GM12878 (cell line): ENCODE results near the gene LGI1. TPM values are rescaled to one million over a fixed set of nuclear protein-coding genes. Genes with fewer than 3 reads are reported as not detected.
A peak's percentile ranks its signal among the peaks of the same experiment; 100 is the strongest.

Experiments used
- ATAC-seq: fragments of 200-7000 bp; cut with Tn5 transposase; 3 replicates; pipeline ENCODE4 v1.9.1; 2020; ENCODE audit warnings: mild to moderate bottlenecking, moderate library complexity
- BruUV-seq: library from RNA; stranded (reverse); fragments of 400-500 nt; replicated peaks from 2 replicates; lab custom pipeline; 2021; lab: Mats Ljungman, UMichigan
- CTCF ChIA-PET: fragments of 300-600 bp; sonication (Branson Sonifier 250); formaldehyde crosslinking; extraction: SDS; loops from one replicate; lab custom pipeline; 2021; ENCODE audit warnings: inconsistent platforms; lab: Yijun Ruan, JAX
- POLR2A ChIA-PET: fragments of 350-600 bp; formaldehyde crosslinking; extraction: SDS; loops from one replicate; lab custom pipeline; 2021; ENCODE audit warnings: inconsistent platforms; lab: Charles Lee
- RAD21 ChIA-PET: fragments of 300-600 bp; sonication (Branson Sonifier 250); formaldehyde crosslinking; loops from one replicate; lab custom pipeline; 2023; ENCODE audit warnings: antibody characterized with exemption; ENCODE audit not compliant: unreplicated experiment; lab: Charles Lee
- SMC1A ChIA-PET: fragments of 300-600 bp; sonication (Branson Sonifier 250); formaldehyde crosslinking; loops from one replicate; lab custom pipeline; 2023; ENCODE audit not compliant: unreplicated experiment, uncharacterized antibody; lab: Charles Lee
- DNase-seq: peaks from one replicate; pipeline ENCODE4 v3.0.0-alpha.2; 2011; ENCODE audit warnings: low read depth, low spot score
- FAIRE-seq: peaks from 3 replicates; lab custom pipeline; 2011; peaks lifted over from hg19 to GRCh38; lab: Jason Lieb, UNC
- H2AFZ ChIP-seq: 2 replicates; pipeline ENCODE4 v1.6.0; 2011; ENCODE audit warnings: low read depth, low read length, control low read depth; ENCODE audit not compliant: control insufficient read depth
- H3K27ac ChIP-seq: 2 replicates; pipeline ENCODE4 v1.5.1; 2011; ENCODE audit warnings: control low read depth; ENCODE audit not compliant: control insufficient read depth, insufficient read depth
- H3K27me3 ChIP-seq, 2 experiments: replicated peaks in 1 of 2; 2 replicates each; pipeline versions ENCODE4 v1.6.0 to v1.6.1; 2011; ENCODE audit warnings: low read length in 1 of 2; ENCODE audit not compliant: control insufficient read depth in 2 of 2, insufficient read depth in 2 of 2
- H3K36me3 ChIP-seq, 2 experiments: 2 replicates each; pipeline ENCODE4 v1.5.1; 2011; ENCODE audit warnings: low read length in 1 of 2; ENCODE audit not compliant: control insufficient read depth in 2 of 2, insufficient read depth in 2 of 2
- H3K4me1 ChIP-seq: 2 replicates; pipeline ENCODE4 v1.6.1; 2011; ENCODE audit warnings: mild to moderate bottlenecking, low read length, moderate library complexity, mixed read lengths; ENCODE audit not compliant: control insufficient read depth, insufficient read depth
- H3K4me2 ChIP-seq: 2 replicates; pipeline ENCODE4 v1.6.0; 2011; ENCODE audit warnings: control low read depth; ENCODE audit not compliant: control insufficient read depth, insufficient read depth
- H3K4me3 ChIP-seq: fragments of 200-600 bp; sonication (generic); 2 replicates; pipeline ENCODE4 v1.5.1; 2016
- H3K79me2 ChIP-seq: 2 replicates; pipeline ENCODE4 v1.6.0; 2011; ENCODE audit warnings: low read length; ENCODE audit not compliant: control insufficient read depth, insufficient read depth
- H3K9ac ChIP-seq: 2 replicates; pipeline ENCODE4 v1.8.0; 2011; ENCODE audit warnings: low read length, control low read depth, mixed read lengths; ENCODE audit not compliant: control insufficient read depth, insufficient read depth
- H3K9me3 ChIP-seq: replicated peaks from 3 replicates; pipeline ENCODE4 v1.5.1; 2011; ENCODE audit warnings: mild to moderate bottlenecking, low read length; ENCODE audit not compliant: control insufficient read depth, insufficient read depth
- H4K20me1 ChIP-seq: 2 replicates; pipeline ENCODE4 v1.6.0; 2011; ENCODE audit not compliant: control insufficient read depth, insufficient read depth
- BMI1 ChIP-seq: fragments of 450-650 bp; IDR thresholded peaks from 2 replicates; pipeline ENCODE4 v1.6.1; 2016; ENCODE audit warnings: mild to moderate bottlenecking, moderate library complexity, borderline replicate concordance
- CTCF ChIP-seq, 3 experiments: IDR thresholded peaks in 2 of 3; conservative IDR thresholded peaks in 1 of 3; 2 replicates each; pipeline ENCODE4 v1.5.1; 2011; ENCODE audit warnings: low read depth in 3 of 3, low read length in 3 of 3, mild to moderate bottlenecking in 3 of 3, control low read depth in 2 of 3, moderate library complexity in 2 of 3, inconsistent platforms in 1 of 3, mixed read lengths in 1 of 3; ENCODE audit not compliant: control insufficient read depth in 2 of 3, insufficient read depth in 1 of 3; ENCODE audit errors: extremely low read depth in 1 of 3
- FOS ChIP-seq: IDR thresholded peaks from 3 replicates; pipeline ENCODE4 v1.6.1; 2011; ENCODE audit warnings: borderline replicate concordance; ENCODE audit not compliant: insufficient read length; ENCODE audit errors: extremely low read depth
- HDGF ChIP-seq: fragments of 450-650 bp; IDR thresholded peaks from 2 replicates; pipeline ENCODE4 v1.6.1; 2016; ENCODE audit warnings: antibody characterized with exemption
- SREBF2 ChIP-seq: IDR thresholded peaks from 2 replicates; pipeline ENCODE4 v1.6.1; 2012; ENCODE audit warnings: mild to moderate bottlenecking, low read length
- WGBS: methylation state at CpG from one replicate; pipeline ENCODE4 v1.1.6; 2016; ENCODE audit warnings: low lambda C conversion rate; ENCODE audit not compliant: insufficient replicate concordance, insufficient coverage; ENCODE audit errors: missing lambda C conversion rate; 5-methylcytosine and 5-hydroxymethylcytosine counted together
- in situ Hi-C: fragments of 300-500 bp; cut with MboI; formaldehyde crosslinking; loops from 9 replicates; pipeline ENCODE4 v1.14.3; 2018; ENCODE audit warnings: mixed read lengths
- intact Hi-C: fragments of 100-400 bp; cut with micrococcal nuclease; formaldehyde crosslinking; loops from one replicate; pipeline ENCODE4 v1.14.2; 2022; ENCODE audit not compliant: unreplicated experiment
- polyA plus RNA-seq, 11 experiments: library from polyadenylated mRNA; depleted of rRNA in 4 of 11; unstranded in 6 of 11; stranded (reverse) in 5 of 11; fragments of >200 nt; fragmentation: Nextera tagmentation in 4 of 11; fragmentation: Illumina TruSeq in 1 of 11; extraction: Ambion mirVana in 4 of 11; extraction: Trizol in 1 of 11; gene quantifications; 1 replicate in 1 of 11; 2 replicates in 10 of 11; pipeline versions ENCODE4 v1.2.1 to v1.2.3, GENCODE V29; 2011 to 2016; ENCODE audit warnings: inconsistent platforms in 2 of 11, missing spikeins in 2 of 11, low read depth in 1 of 11
- total RNA-seq, 4 experiments: library from RNA; depleted of rRNA in 3 of 4; stranded (reverse); fragments of >200 nt in 3 of 4; fragmentation: Illumina TruSeq in 1 of 4; extraction: Trizol in 1 of 4; gene quantifications; 2 replicates each; pipeline versions ENCODE4 v1.2.1 to v1.2.3, GENCODE V29; 2013 to 2021

The LGI1 gene
- total and polyA plus RNA-seq, 10 of the 15 experiments (the other 5 are each of a cell fraction or from before 2014, with no cell fraction given), result not detected

DNA sequence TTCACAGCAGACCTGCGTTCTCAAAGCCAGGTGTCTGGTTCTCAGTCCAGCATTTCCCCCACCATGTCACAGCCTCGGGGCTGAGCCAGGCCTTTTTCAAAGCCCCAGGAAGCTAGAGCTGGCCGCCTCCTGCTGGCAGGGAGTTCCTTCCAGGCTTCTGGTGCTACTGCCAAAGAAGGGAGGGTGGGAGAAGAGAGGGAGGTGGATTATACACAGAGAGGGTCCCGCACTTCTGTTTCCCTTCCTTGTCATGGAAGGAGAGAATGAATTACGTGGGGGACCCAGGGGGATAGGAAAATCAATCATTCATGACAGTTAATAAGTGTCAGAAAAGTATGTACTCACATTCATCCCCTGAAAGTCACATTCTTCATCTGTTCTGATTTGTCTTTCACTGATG is 600 bp upstream of the LGI1 start:
- ATAC-seq (peak; percentile 26; the same call in 2 of the 3 replicates), DNase-seq (no peak), FAIRE-seq (no peak)
- H4K20me1 ChIP-seq, result no peaks in the 10 kb centered on the region
- 22% methylated on average over 5 of the region's 5 CpGs for WGBS
- no peaks in the 10 kb centered on the region; the same call in 2 of the 3 replicates for H3K9me3 ChIP-seq
- no TSS peak for BruUV-seq
- H3K27ac ChIP-seq, result no peak overlapping the region
- no peaks in the 10 kb centered on the region for H3K79me2 ChIP-seq
- no peak overlapping the region for H3K4me3 ChIP-seq
- RAD21 ChIA-PET, result no interaction called here
- CTCF ChIA-PET, result interaction anchor here (1.3 to 1.5 kb wide), 3 partner anchors 8 to 27 kb away, joined by 3 to 4 read pairs (median 3); no protein-coding TSS in a partner anchor
- intact Hi-C loops (loop anchor here (5.0 kb wide), 1 partner anchor 55 kb away; the partner anchor contains the start of gene FRA10AC1), in situ Hi-C loops (no loop called here)
- H3K9ac ChIP-seq, result no peak overlapping the region
- POLR2A ChIA-PET, result no interaction called here
- H3K27me3 ChIP-seq, result peaks cover 0 to 8% of the 10 kb centered on the region in 2 experiments; a peak in 2 of 4 replicates
- H2AFZ ChIP-seq, result no peak overlapping the region
- no peak overlapping the region for H3K4me2 ChIP-seq
- SMC1A ChIA-PET, result interaction anchor here (1.5 kb wide), 1 partner anchor 55 kb away, joined by 7 read pairs; the partner anchor contains the start of gene FRA10AC1
- H3K36me3 ChIP-seq, result no peaks in the 10 kb centered on the region
- H3K4me1 ChIP-seq, result no peaks in the 10 kb centered on the region
- TF ChIP-seq HDGF (no peak), CTCF (IDR thresholded peaks at IDR 0.05 in 2 of 3, conservative IDR thresholded peaks at IDR 0.05 in 1 of 3; ENCODE audit: control insufficient read depth in 2 of 3, extremely low read depth in 1 of 3, insufficient read depth in 1 of 3, low read depth in 3 of 3, low read length in 3 of 3) (peak in 1 of 3 experiments; percentile 16; a peak in 1 of 6 replicates)

DNA sequence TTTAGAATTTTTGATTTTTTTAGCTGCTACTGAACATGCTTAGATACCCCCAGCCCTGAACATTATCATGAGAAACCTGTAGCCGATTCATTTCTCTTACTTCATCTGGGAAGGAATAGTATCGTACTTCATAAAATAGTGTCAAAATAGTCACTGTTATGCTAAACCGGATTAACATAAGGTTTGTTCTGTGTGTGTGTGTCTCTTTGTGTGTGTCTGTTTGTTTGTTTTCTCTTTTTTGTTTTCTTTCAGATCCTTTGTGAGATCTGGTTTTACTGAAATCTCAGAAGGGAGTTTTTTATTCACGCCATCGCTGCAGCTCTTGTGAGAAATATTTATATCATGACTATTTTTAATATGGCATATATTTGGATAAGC is 761 bp downstream of the LGI1 start:
- Histone ChIP-seq H3K9ac (no peak overlapping the region), H3K27me3 (peaks cover 0 to 8% of the 10 kb centered on the region in 2 experiments; a peak in 2 of 4 replicates), H3K9me3 (no peaks in the 10 kb centered on the region; the same call in 2 of the 3 replicates), H3K79me2 (no peaks in the 10 kb centered on the region), H3K27ac (no peak overlapping the region), H3K4me3 (no peak overlapping the region), H3K4me2 (no peak overlapping the region), H3K4me1 (no peaks in the 10 kb centered on the region), H4K20me1 (no peaks in the 10 kb centered on the region), H3K36me3 (no peaks in the 10 kb centered on the region), H2AFZ (no peak overlapping the region)
- intact Hi-C loops, result loop anchor here (5.0 kb wide), 1 partner anchor 56 kb away; the partner anchor contains the start of gene FRA10AC1
- ChIA-PET RAD21 (no interaction called here), SMC1A (interaction anchor here (0.7 kb wide), 1 partner anchor 56 kb away, joined by 3 read pairs; the partner anchor contains the start of gene FRA10AC1), POLR2A (interaction anchor here (0.6 kb wide), 1 partner anchor 165 kb away, joined by 3 read pairs; no protein-coding TSS in a partner anchor), CTCF (interaction anchor here (1.5 kb wide), 1 partner anchor 25 kb away, joined by 3 read pairs; no protein-coding TSS in a partner anchor)
- ATAC-seq (no peak), DNase-seq (no peak), FAIRE-seq (no peak)
- TF ChIP-seq BMI1 (0 out of 2 replicates have a peak, but pooled peaks have one; percentile 14), SREBF2 (no peak), FOS (no peak)
- in situ Hi-C loops, result no loop called here
- no TSS peak for BruUV-seq
- WGBS, result 27% methylated on average over 5 of the region's 5 CpGs
